DOHH2 (cell line): Measurements from ENCODE around the gene HS6ST1.

Experiments used
- H3F3A ChIP-seq: fragments of 200-600 bp; sonication (generic), shearing (Covaris generic); 2 replicates; pipeline ENCODE4 v1.6.0; 2016; ENCODE audit warnings: antibody characterized with exemption, mild to moderate bottlenecking; ENCODE audit not compliant: control insufficient read depth, insufficient read depth
- H3K27ac ChIP-seq: fragments of 200-600 bp; sonication (generic); 2 replicates; pipeline ENCODE4 v1.5.1; 2014; ENCODE audit warnings: low read depth, mild to moderate bottlenecking, low read length, moderate library complexity
- H3K27me3 ChIP-seq: fragments of 200-600 bp; sonication (generic); 2 replicates; pipeline ENCODE4 v1.6.1; 2014; ENCODE audit warnings: mild to moderate bottlenecking, low read length, mixed read lengths; ENCODE audit not compliant: control insufficient read depth
- H3K36me3 ChIP-seq: fragments of 200-600 bp; sonication (generic); 2 replicates; pipeline ENCODE4 v1.6.1; 2014; ENCODE audit warnings: mild to moderate bottlenecking, low read length, moderate library complexity, mixed read lengths; ENCODE audit not compliant: control insufficient read depth
- H3K4me1 ChIP-seq: fragments of 200-600 bp; sonication (generic); 2 replicates; pipeline ENCODE4 v1.6.1; 2014; ENCODE audit warnings: mild to moderate bottlenecking, low read length, mixed read lengths; ENCODE audit not compliant: control insufficient read depth
- H3K4me2 ChIP-seq: fragments of 200-600 bp; sonication (generic); 2 replicates; pipeline ENCODE4 v1.6.0; 2014; ENCODE audit warnings: mild to moderate bottlenecking, low read length, moderate library complexity
- H3K4me3 ChIP-seq: fragments of 200-600 bp; sonication (generic); 2 replicates; pipeline ENCODE4 v1.5.1; 2014; ENCODE audit warnings: mild to moderate bottlenecking, low read length, mixed read lengths
- H3K79me2 ChIP-seq: fragments of 200-600 bp; sonication (generic); 2 replicates; pipeline ENCODE4 v1.6.1; 2014; ENCODE audit warnings: mild to moderate bottlenecking, low read length, mixed read lengths; ENCODE audit not compliant: control insufficient read depth
- H3K9me2 ChIP-seq: fragments of 200-600 bp; sonication (generic); replicated peaks from 2 replicates; pipeline ENCODE4 v1.6.1; 2014; ENCODE audit warnings: mild to moderate bottlenecking, low read length, mixed read lengths; ENCODE audit not compliant: control insufficient read depth
- H3K9me3 ChIP-seq: fragments of 200-600 bp; sonication (generic); 2 replicates; pipeline ENCODE4 v1.6.1; 2014; ENCODE audit warnings: antibody characterized with exemption, low read length, mixed read lengths; ENCODE audit not compliant: control insufficient read depth, insufficient read depth
- H4K20me1 ChIP-seq: fragments of 200-600 bp; sonication (generic); 2 replicates; pipeline ENCODE4 v1.6.0; 2014; ENCODE audit warnings: low read depth, mild to moderate bottlenecking, antibody characterized with exemption, low read length, moderate library complexity; ENCODE audit not compliant: control insufficient read depth, insufficient read depth
- CTCF ChIP-seq: fragments of 200-600 bp; sonication (generic); IDR thresholded peaks from one replicate; pipeline ENCODE4 v1.5.1; 2014; ENCODE audit warnings: antibody characterized with exemption, mild to moderate bottlenecking, low read depth, low read length; ENCODE audit not compliant: poor library complexity, severe bottlenecking
- EZH2phosphoT487 ChIP-seq: fragments of 200-600 bp; sonication (generic); IDR thresholded peaks from 2 replicates; pipeline ENCODE4 v1.6.1; 2017; ENCODE audit warnings: borderline replicate concordance, mild to moderate bottlenecking, antibody characterized with exemption, low read length, moderate library complexity, mixed read lengths

HS6ST1 gene

GRCh38 chr2:128233790-128234395 lies 84.8 kb downstream of the HS6ST1 start:
- Histone ChIP-seq H3K79me2 (no peaks in the 10 kb centered on the region), H3K27me3 (peaks cover 13% of the 10 kb centered on the region), H3K9me2 (no peaks in the 10 kb centered on the region), H3K27ac (no peak overlapping the region), H3K9me3 (no peaks in the 10 kb centered on the region), H4K20me1 (no peaks in the 10 kb centered on the region), H3K4me3 (peak overlapping the region; percentile 71), H3K4me2 (peak overlapping the region; percentile 76), H3K36me3 (no peaks in the 10 kb centered on the region), H3K4me1 (peaks cover 11% of the 10 kb centered on the region), H3F3A (no peaks in the 10 kb centered on the region)
- TF ChIP-seq CTCF (no peak), EZH2phosphoT487 (no peak)

- no peaks in the 10 kb centered on the region for H3K36me3 ChIP-seq
- H3K4me1 ChIP-seq = peaks cover 11% of the 10 kb centered on the region
- no peak for TF ChIP-seq EZH2phosphoT487
- peak; percentile 87 for TF ChIP-seq CTCF
- H3K4me2 ChIP-seq = peak overlapping the region; percentile 76
- H3F3A ChIP-seq = no peaks in the 10 kb centered on the region
- peak overlapping the region; percentile 71 for H3K4me3 ChIP-seq
- H4K20me1 ChIP-seq = no peaks in the 10 kb centered on the region
- peaks cover 13% of the 10 kb centered on the region for H3K27me3 ChIP-seq
- H3K9me3 ChIP-seq = no peaks in the 10 kb centered on the region
- H3K27ac ChIP-seq = no peak overlapping the region
- H3K79me2 ChIP-seq = no peaks in the 10 kb centered on the region
- H3K9me2 ChIP-seq = no peaks in the 10 kb centered on the region
Observed at GRCh38 chr2:128232965-128233789, 85.5 kb downstream of the HS6ST1 start.

- TF ChIP-seq CTCF = no peak
- no peak for TF ChIP-seq EZH2phosphoT487
- Histone ChIP-seq H3K36me3 (no peaks in the 10 kb centered on the region), H4K20me1 (no peaks in the 10 kb centered on the region)
Observed at GRCh38 chr2:128228894-128229293, 89.8 kb downstream of the HS6ST1 start.

More at GRCh38 chr2:128228894-128229293, 89.8 kb downstream of the HS6ST1 start:
- Histone ChIP-seq H3K9me3 (no peaks in the 10 kb centered on the region), H3K27me3 (peaks cover 11% of the 10 kb centered on the region), H3K27ac (no peak overlapping the region), H3F3A (no peaks in the 10 kb centered on the region), H3K4me2 (no peak overlapping the region), H3K4me1 (peaks cover 9% of the 10 kb centered on the region), H3K79me2 (no peaks in the 10 kb centered on the region), H3K4me3 (no peak overlapping the region), H3K9me2 (no peaks in the 10 kb centered on the region)
